ENCODE results near the gene SHROOM3. TPM values are rescaled to one million over a fixed set of nuclear protein-coding genes. Genes with fewer than 3 reads are reported as not detected.

Gene SHROOM3
- total and polyA plus RNA-seq, 2 donors (not counting 3 experiments of a cell fraction or from before 2014, with no cell fraction given) = 2.7 to 6.7 TPM

GRCh38 chr4:76655566-76656479, 220.8 kb downstream of the SHROOM3 start:
- no peak overlapping the region for H3K9ac ChIP-seq (replicated peaks; ENCODE audit: extremely low read depth, insufficient read depth, low read length)
- H3K4me2 ChIP-seq (ENCODE audit: insufficient read depth, low read length) = no peak overlapping the region
- no peaks in the 10 kb centered on the region for H4K20me1 ChIP-seq (replicated peaks; ENCODE audit: control insufficient read depth, extremely low read depth, insufficient read depth, low read length)
- intact Hi-C loops (cut with micrococcal nuclease) = loop anchor here (5.0 kb wide), 1 partner anchor 356 kb away; no protein-coding TSS in a partner anchor
- TF ChIP-seq FOS (IDR thresholded peaks at IDR 0.05; ENCODE audit: borderline replicate concordance, insufficient read depth, low read length) (no peak), MYC (IDR thresholded peaks at IDR 0.05; ENCODE audit: low read depth, low read length) (no peak), POLR2A (IDR thresholded peaks at IDR 0.05; ENCODE audit: low read depth, low read length) (no peak), GATA2 (IDR thresholded peaks at IDR 0.05; ENCODE audit: insufficient read depth, insufficient read length, low read depth, low read length) (no peak), EZH2 (IDR thresholded peaks at IDR 0.05; ENCODE audit: borderline replicate concordance, low read depth, low read length, severe bottlenecking) (no peak), MAX (IDR thresholded peaks at IDR 0.05; ENCODE audit: insufficient read depth, insufficient read length) (no peak), CTCF (IDR thresholded peaks at IDR 0.05; ENCODE audit: extremely low read depth in 1 of 2, insufficient read depth in 1 of 2, low read depth in 1 of 2, low read length in 2 of 2) (no peak), POLR2AphosphoS5 (IDR thresholded peaks at IDR 0.05; ENCODE audit: insufficient read depth, low read depth, low read length) (no peak), JUN (IDR thresholded peaks at IDR 0.05; ENCODE audit: borderline replicate concordance, insufficient read depth, insufficient read length, low read depth) (no peak)
- H2AFZ ChIP-seq (ENCODE audit: low read depth, low read length) = no peak overlapping the region
- ChIA-PET POLR2A (no interaction called here), CTCF (interaction anchor here (0.9 to 2.4 kb wide), 2 partner anchors 11 to 15 kb away, joined by 3 to 5 read pairs; no protein-coding TSS in a partner anchor)
- H3K79me2 ChIP-seq (ENCODE audit: control insufficient read depth, insufficient read depth, low read length) = peaks cover 6% of the 10 kb centered on the region
- FAIRE-seq = no peak
- dilution Hi-C loops (cut with MboI; ENCODE audit: extremely low pct_ligation_motif_present, low sequenced_read_pairs) = no loop called here
- no peak overlapping the region for H3K4me3 ChIP-seq (replicated peaks in 1 of 3; ENCODE audit: insufficient read depth in 1 of 3, low read depth in 1 of 3, low read length in 3 of 3)
- H3K36me3 ChIP-seq (ENCODE audit: control insufficient read depth in 2 of 2, extremely low read depth in 1 of 2, insufficient read depth in 2 of 2, low read length in 2 of 2) = no peaks in the 10 kb centered on the region
- peaks cover 26% of the 10 kb centered on the region for H3K4me1 ChIP-seq (ENCODE audit: control insufficient read depth, extremely low read depth, insufficient read depth, low read length)
- DNase-seq (ENCODE audit: low read depth, low spot score) = no peak
- H3K27me3 ChIP-seq (ENCODE audit: control insufficient read depth in 2 of 2, insufficient read depth in 2 of 2, low read length in 2 of 2) = no peaks in the 10 kb centered on the region
- BruUV-seq (replicated peaks) = no TSS peak
- H3K9me3 ChIP-seq (replicated peaks; ENCODE audit: control insufficient read depth, insufficient read depth, low read length) = no peaks in the 10 kb centered on the region
- no peak overlapping the region for H3K27ac ChIP-seq (ENCODE audit: insufficient read depth, low read depth, low read length)
- no peaks in the 10 kb centered on the region for H3K9me1 ChIP-seq (replicated peaks; ENCODE audit: control insufficient read depth, extremely low read depth, insufficient read depth, low read length)

All from endothelial cell of umbilical vein (primary cell).